TTC549 (cell line): ENCODE data around the gene PPP4R3B.

Experiments
- FAIRE-seq: peaks from 2 replicates; lab custom pipeline; 2012; peaks lifted over from hg19 to GRCh38; lab: Jason Lieb, UNC

The PPP4R3B gene

DNA sequence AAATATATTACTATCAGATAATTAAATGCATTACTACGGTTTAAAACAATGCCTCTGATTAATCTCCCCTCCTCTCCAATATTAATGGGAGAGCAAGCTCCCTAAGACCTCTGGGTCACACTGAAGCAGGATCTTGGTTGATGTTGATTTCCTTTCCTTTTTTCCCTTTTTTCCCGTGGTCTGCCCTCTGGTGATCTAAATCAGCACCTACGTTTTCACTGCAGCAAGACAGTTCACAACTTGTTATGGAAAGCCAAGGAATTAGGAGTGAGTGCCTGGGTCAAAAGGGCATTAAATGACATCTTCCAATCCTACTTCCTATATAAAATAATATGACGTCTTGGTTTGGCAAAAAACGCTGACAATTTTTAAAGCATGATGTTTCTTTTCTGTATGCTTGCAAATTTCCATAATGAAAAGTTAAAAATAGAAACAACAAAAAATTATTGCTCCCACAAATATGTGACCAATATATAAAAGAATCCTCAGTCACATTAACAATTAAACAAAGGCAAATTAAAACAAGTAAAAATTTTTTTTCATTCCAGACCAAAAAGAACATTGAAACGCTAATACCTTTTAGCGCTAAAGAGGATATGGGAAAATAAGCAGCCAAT, 105.8 kb downstream of the PPP4R3B start:
- FAIRE-seq = peak; percentile 84

GRCh38 chr2:55502590-55503141, 114.8 kb downstream of the PPP4R3B start:
- FAIRE-seq = no peak

DNA sequence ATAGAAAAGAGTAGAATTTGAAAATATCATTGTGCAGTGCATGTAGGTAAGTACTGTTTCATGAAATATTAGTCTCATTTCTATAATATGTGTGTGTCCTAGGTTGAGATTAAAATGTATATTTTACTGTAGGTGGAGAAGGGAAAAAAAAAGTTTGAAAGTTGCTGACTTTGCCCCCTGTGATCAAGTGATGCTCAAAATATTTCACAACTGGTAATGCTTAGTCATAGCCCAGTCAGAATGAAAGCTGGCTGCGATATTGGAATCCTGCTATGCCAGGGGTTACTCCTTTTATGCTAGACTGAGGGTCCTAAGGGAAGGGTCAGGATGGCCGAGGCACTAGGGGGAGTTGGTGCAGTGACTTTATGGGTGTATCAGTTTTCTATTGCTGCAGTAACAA, 117.4 kb downstream of the PPP4R3B start:
- FAIRE-seq = no peak

DNA sequence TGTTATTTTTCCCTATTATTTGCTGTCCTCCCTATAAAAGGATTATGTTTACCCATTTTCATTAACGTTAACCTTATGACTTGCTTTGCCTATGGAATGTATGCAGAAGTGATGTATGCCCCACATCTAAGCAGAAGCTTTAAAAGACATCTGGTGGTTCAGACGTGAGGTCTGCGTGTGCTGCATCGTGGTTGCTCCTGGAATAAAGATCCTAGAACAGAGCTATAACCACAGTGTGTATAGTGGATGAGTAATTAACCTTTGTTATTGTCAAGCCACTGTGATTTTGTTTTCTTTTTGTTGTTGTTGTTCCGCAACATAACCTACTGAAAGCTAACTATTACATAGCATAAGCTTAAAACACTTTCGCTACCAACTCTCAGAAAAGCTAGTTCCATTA, 118.8 kb downstream of the PPP4R3B start:
- FAIRE-seq = no peak
